GM23338 (cell line): Measurements from ENCODE around the gene NGEF. TPM values are rescaled to one million over a fixed set of nuclear protein-coding genes. Genes with fewer than 3 reads are reported as not detected.

Experiments
- ATAC-seq: fragments of 200-7000 bp; cut with Tn5 transposase; 3 replicates; pipeline ENCODE4 v1.9.1; 2020
- DNase-seq: peaks from one replicate; pipeline ENCODE4 v3.0.0-alpha.2; 2015; ENCODE audit warnings: low spot score
- H2AFZ ChIP-seq: fragments of 200-600 bp; sonication (generic); 2 replicates; pipeline ENCODE4 v1.8.0; 2016; ENCODE audit warnings: antibody characterized with exemption, mild to moderate bottlenecking, moderate library complexity
- H3F3A ChIP-seq: fragments of 200-600 bp; sonication (generic); replicated peaks from 2 replicates; pipeline ENCODE4 v1.8.0; 2017; ENCODE audit warnings: antibody characterized with exemption, mixed run types, low read depth
- H3K27ac ChIP-seq: fragments of 200-600 bp; sonication (generic); 2 replicates; pipeline ENCODE4 v1.6.1; 2016; ENCODE audit warnings: low read depth
- H3K27me3 ChIP-seq: fragments of 200-600 bp; sonication (generic); 2 replicates; pipeline ENCODE4 v1.8.0; 2016; ENCODE audit warnings: mild to moderate bottlenecking, mixed run types, moderate library complexity; ENCODE audit not compliant: insufficient read depth
- H3K36me3 ChIP-seq: fragments of 200-600 bp; sonication (generic); 2 replicates; pipeline ENCODE4 v1.8.0; 2016; ENCODE audit warnings: mild to moderate bottlenecking; ENCODE audit not compliant: insufficient read depth
- H3K4me1 ChIP-seq: fragments of 200-600 bp; sonication (generic); 2 replicates; pipeline ENCODE4 v1.8.0; 2016; ENCODE audit warnings: mild to moderate bottlenecking, moderate library complexity; ENCODE audit not compliant: insufficient read depth
- H3K4me2 ChIP-seq: fragments of 200-600 bp; sonication (generic); 2 replicates; pipeline ENCODE4 v1.7.1; 2017; ENCODE audit warnings: mixed run types
- H3K4me3 ChIP-seq: fragments of 200-600 bp; sonication (generic); 2 replicates; pipeline ENCODE4 v1.6.1; 2016; ENCODE audit warnings: mixed run types
- H3K79me2 ChIP-seq: fragments of 200-600 bp; sonication (generic); replicated peaks from 2 replicates; pipeline ENCODE4 v1.8.0; 2017; ENCODE audit warnings: mild to moderate bottlenecking; ENCODE audit not compliant: insufficient read depth
- H3K9me2 ChIP-seq: fragments of 200-600 bp; sonication (generic); 2 replicates; pipeline ENCODE4 v1.8.0; 2017; ENCODE audit not compliant: insufficient read depth
- H4K20me1 ChIP-seq: fragments of 200-600 bp; sonication (generic); replicated peaks from 2 replicates; pipeline ENCODE4 v1.8.0; 2017; ENCODE audit warnings: mild to moderate bottlenecking; ENCODE audit not compliant: insufficient read depth
- H3K27ac Mint-ChIP-seq: 2 replicates; pipeline ENCODE4 v1.8.0; 2020; ENCODE audit warnings: inconsistent platforms, mild to moderate bottlenecking, moderate library complexity, mixed read lengths
- H3K27me3 Mint-ChIP-seq: 3 replicates; pipeline ENCODE4 v1.8.0; 2022; ENCODE audit warnings: low read depth, mild to moderate bottlenecking, moderate library complexity, mixed read lengths, inconsistent platforms; ENCODE audit not compliant: insufficient read depth, poor library complexity
- H3K36me3 Mint-ChIP-seq: 3 replicates; pipeline ENCODE4 v1.8.0; 2021; ENCODE audit warnings: low read depth, mild to moderate bottlenecking, inconsistent platforms, moderate library complexity, mixed read lengths
- H3K4me1 Mint-ChIP-seq: 3 replicates; pipeline ENCODE4 v1.8.0; 2020; ENCODE audit warnings: mild to moderate bottlenecking, inconsistent platforms, mixed read lengths
- H3K4me3 Mint-ChIP-seq: 3 replicates; pipeline ENCODE4 v1.8.0; 2021; ENCODE audit warnings: moderate library complexity, mild to moderate bottlenecking, inconsistent platforms, mixed read lengths
- H3K9me3 Mint-ChIP-seq: 3 replicates; pipeline ENCODE4 v1.8.0; 2020; ENCODE audit warnings: moderate library complexity, mild to moderate bottlenecking, inconsistent platforms, mixed read lengths
- CREB1 ChIP-seq: fragments of 250-450 bp; sonication (Bioruptor Pico); IDR thresholded peaks from 2 replicates; pipeline ENCODE4 v1.5.0; 2020; ENCODE audit warnings: low read depth, mild to moderate bottlenecking, moderate library complexity
- ETS1 ChIP-seq: IDR thresholded peaks from 2 replicates; pipeline ENCODE4 v1.6.1; 2016; ENCODE audit warnings: antibody characterized with exemption
- EZH2 ChIP-seq: fragments of 200-600 bp; sonication (generic); IDR thresholded peaks from one replicate; pipeline ENCODE4 v1.8.0; 2017; ENCODE audit warnings: antibody characterized with exemption, mild to moderate bottlenecking, low read depth; ENCODE audit not compliant: unreplicated experiment
- EZH2phosphoT487 ChIP-seq: fragments of 200-600 bp; sonication (generic); IDR thresholded peaks from one replicate; pipeline ENCODE4 v1.8.1; 2018; ENCODE audit warnings: antibody characterized with exemption; ENCODE audit not compliant: unreplicated experiment
- JUNB ChIP-seq: IDR thresholded peaks from one replicate; pipeline ENCODE4 v1.6.1; 2016; ENCODE audit warnings: antibody characterized with exemption; ENCODE audit not compliant: unreplicated experiment
- NANOG ChIP-seq: IDR thresholded peaks from 2 replicates; pipeline ENCODE4 v1.6.1; 2016; ENCODE audit warnings: antibody characterized with exemption, borderline replicate concordance
- POLR2AphosphoS5 ChIP-seq: IDR thresholded peaks from 2 replicates; pipeline ENCODE4 v1.6.1; 2016; ENCODE audit warnings: antibody characterized with exemption, low read depth
- STAT1 ChIP-seq: IDR thresholded peaks from one replicate; pipeline ENCODE4 v1.6.1; 2016; ENCODE audit warnings: antibody characterized with exemption; ENCODE audit not compliant: unreplicated experiment
- ZNF114 ChIP-seq: fragments of 250-450 bp; sonication (Bioruptor Pico); IDR thresholded peaks from 2 replicates; pipeline ENCODE4 v1.5.0; 2020; ENCODE audit warnings: mild to moderate bottlenecking, moderate library complexity
- ZNF331 ChIP-seq: fragments of 250-450 bp; sonication (Bioruptor Pico); IDR thresholded peaks from 2 replicates; pipeline ENCODE4 v1.5.0; 2020; ENCODE audit warnings: low read depth, mild to moderate bottlenecking, moderate library complexity
- polyA plus RNA-seq: library from polyadenylated mRNA; unstranded; fragments of >200 nt; fragmentation: Nextera tagmentation; extraction: Ambion mirVana; gene quantifications from 2 replicates; pipeline ENCODE4 v1.2.1, GENCODE V29; 2016
- total RNA-seq: library from RNA; depleted of rRNA; stranded (reverse); fragments of >200 nt; shearing (Covaris generic); gene quantifications from 2 replicates; pipeline ENCODE4 v1.2.3, GENCODE V29; 2014
- TF ChIP-seq, protein P1 (sequence below), 2 experiments: fragments of 200-600 bp in 1 of 2; sonication (generic) in 1 of 2; conservative IDR thresholded peaks; 2 replicates each; pipeline versions ENCODE4 v1.5.1 to v1.6.1; 2016 to 2017; ENCODE audit warnings: antibody characterized with exemption in 2 of 2, low read depth in 2 of 2, mild to moderate bottlenecking in 2 of 2, moderate library complexity in 1 of 2
- TF ChIP-seq, protein P2 (sequence below): fragments of 250-450 bp; sonication (Bioruptor Pico); IDR thresholded peaks from 2 replicates; pipeline ENCODE4 v1.5.0; 2020; ENCODE audit warnings: mild to moderate bottlenecking, moderate library complexity
- TF ChIP-seq, protein P3 (sequence below): IDR thresholded peaks from one replicate; pipeline ENCODE4 v1.6.1; 2018; ENCODE audit warnings: antibody characterized with exemption; ENCODE audit not compliant: unreplicated experiment

NGEF gene
- total and polyA plus RNA-seq, 2 experiments from 2014 or later: 1.8 to 5.4 TPM

GRCh38 chr2:232878855-232879617 is 134.0 kb downstream of the NGEF start:
- peaks cover 27% of the 10 kb centered on the region for H3K27me3 Mint-ChIP-seq

More at GRCh38 chr2:232878855-232879617, 134.0 kb downstream of the NGEF start:
- H3K4me2 ChIP-seq: no peak overlapping the region
- H2AFZ ChIP-seq: no peak overlapping the region
- ATAC-seq (no peak), DNase-seq (no peak)
- H4K20me1 ChIP-seq: no peaks in the 10 kb centered on the region
- Mint-ChIP-seq H3K4me1 (no peaks in the 10 kb centered on the region; the same call in 2 of the 3 replicates), H3K9me3 (no peaks in the 10 kb centered on the region), H3K4me3 (no peak overlapping the region), H3K27ac (no peak overlapping the region), H3K36me3 (no peaks in the 10 kb centered on the region)
- H3K4me3 ChIP-seq: no peak overlapping the region
- H3K27ac ChIP-seq: no peak overlapping the region
- no peaks in the 10 kb centered on the region for H3K9me2 ChIP-seq
- H3K27me3 ChIP-seq: peaks cover 28% of the 10 kb centered on the region
- H3K4me1 ChIP-seq: no peaks in the 10 kb centered on the region; the same call in 1 of the 2 replicates
- H3K79me2 ChIP-seq: no peaks in the 10 kb centered on the region
- no peaks in the 10 kb centered on the region for H3K36me3 ChIP-seq
- no peak for TF ChIP-seq ZNF114 (CRISPR knock-in tag)
- no peak for TF ChIP-seq CREB1 (CRISPR knock-in tag)
- TF ChIP-seq NANOG: no peak
- TF ChIP-seq, protein P1, sequence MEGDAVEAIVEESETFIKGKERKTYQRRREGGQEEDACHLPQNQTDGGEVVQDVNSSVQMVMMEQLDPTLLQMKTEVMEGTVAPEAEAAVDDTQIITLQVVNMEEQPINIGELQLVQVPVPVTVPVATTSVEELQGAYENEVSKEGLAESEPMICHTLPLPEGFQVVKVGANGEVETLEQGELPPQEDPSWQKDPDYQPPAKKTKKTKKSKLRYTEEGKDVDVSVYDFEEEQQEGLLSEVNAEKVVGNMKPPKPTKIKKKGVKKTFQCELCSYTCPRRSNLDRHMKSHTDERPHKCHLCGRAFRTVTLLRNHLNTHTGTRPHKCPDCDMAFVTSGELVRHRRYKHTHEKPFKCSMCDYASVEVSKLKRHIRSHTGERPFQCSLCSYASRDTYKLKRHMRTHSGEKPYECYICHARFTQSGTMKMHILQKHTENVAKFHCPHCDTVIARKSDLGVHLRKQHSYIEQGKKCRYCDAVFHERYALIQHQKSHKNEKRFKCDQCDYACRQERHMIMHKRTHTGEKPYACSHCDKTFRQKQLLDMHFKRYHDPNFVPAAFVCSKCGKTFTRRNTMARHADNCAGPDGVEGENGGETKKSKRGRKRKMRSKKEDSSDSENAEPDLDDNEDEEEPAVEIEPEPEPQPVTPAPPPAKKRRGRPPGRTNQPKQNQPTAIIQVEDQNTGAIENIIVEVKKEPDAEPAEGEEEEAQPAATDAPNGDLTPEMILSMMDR (conservative IDR thresholded peaks at IDR 0.05; ENCODE audit: low read depth in 2 of 2): no peak
- TF ChIP-seq ZNF331 (CRISPR knock-in tag): no peak
- TF ChIP-seq, protein P2, sequence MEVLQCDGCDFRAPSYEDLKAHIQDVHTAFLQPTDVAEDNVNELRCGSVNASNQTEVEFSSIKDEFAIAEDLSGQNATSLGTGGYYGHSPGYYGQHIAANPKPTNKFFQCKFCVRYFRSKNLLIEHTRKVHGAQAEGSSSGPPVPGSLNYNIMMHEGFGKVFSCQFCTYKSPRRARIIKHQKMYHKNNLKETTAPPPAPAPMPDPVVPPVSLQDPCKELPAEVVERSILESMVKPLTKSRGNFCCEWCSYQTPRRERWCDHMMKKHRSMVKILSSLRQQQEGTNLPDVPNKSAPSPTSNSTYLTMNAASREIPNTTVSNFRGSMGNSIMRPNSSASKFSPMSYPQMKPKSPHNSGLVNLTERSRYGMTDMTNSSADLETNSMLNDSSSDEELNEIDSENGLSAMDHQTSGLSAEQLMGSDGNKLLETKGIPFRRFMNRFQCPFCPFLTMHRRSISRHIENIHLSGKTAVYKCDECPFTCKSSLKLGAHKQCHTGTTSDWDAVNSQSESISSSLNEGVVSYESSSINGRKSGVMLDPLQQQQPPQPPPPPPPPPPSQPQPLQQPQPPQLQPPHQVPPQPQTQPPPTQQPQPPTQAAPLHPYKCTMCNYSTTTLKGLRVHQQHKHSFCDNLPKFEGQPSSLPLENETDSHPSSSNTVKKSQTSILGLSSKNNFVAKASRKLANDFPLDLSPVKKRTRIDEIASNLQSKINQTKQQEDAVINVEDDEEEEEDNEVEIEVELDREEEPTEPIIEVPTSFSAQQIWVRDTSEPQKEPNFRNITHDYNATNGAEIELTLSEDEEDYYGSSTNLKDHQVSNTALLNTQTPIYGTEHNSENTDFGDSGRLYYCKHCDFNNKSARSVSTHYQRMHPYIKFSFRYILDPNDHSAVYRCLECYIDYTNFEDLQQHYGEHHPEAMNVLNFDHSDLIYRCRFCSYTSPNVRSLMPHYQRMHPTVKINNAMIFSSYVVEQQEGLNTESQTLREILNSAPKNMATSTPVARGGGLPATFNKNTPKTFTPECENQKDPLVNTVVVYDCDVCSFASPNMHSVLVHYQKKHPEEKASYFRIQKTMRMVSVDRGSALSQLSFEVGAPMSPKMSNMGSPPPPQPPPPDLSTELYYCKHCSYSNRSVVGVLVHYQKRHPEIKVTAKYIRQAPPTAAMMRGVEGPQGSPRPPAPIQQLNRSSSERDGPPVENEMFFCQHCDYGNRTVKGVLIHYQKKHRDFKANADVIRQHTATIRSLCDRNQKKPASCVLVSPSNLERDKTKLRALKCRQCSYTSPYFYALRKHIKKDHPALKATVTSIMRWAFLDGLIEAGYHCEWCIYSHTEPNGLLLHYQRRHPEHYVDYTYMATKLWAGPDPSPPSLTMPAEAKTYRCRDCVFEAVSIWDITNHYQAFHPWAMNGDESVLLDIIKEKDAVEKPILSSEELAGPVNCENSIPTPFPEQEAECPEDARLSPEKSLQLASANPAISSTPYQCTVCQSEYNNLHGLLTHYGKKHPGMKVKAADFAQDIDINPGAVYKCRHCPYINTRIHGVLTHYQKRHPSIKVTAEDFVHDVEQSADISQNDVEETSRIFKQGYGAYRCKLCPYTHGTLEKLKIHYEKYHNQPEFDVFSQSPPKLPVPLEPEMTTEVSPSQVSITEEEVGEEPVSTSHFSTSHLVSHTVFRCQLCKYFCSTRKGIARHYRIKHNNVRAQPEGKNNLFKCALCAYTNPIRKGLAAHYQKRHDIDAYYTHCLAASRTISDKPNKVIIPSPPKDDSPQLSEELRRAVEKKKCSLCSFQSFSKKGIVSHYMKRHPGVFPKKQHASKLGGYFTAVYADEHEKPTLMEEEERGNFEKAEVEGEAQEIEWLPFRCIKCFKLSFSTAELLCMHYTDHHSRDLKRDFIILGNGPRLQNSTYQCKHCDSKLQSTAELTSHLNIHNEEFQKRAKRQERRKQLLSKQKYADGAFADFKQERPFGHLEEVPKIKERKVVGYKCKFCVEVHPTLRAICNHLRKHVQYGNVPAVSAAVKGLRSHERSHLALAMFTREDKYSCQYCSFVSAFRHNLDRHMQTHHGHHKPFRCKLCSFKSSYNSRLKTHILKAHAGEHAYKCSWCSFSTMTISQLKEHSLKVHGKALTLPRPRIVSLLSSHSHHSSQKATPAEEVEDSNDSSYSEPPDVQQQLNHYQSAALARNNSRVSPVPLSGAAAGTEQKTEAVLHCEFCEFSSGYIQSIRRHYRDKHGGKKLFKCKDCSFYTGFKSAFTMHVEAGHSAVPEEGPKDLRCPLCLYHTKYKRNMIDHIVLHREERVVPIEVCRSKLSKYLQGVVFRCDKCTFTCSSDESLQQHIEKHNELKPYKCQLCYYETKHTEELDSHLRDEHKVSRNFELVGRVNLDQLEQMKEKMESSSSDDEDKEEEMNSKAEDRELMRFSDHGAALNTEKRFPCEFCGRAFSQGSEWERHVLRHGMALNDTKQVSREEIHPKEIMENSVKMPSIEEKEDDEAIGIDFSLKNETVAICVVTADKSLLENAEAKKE (CRISPR knock-in tag): no peak
- no peak for TF ChIP-seq EZH2
- TF ChIP-seq EZH2phosphoT487: no peak
- TF ChIP-seq, protein P3, sequence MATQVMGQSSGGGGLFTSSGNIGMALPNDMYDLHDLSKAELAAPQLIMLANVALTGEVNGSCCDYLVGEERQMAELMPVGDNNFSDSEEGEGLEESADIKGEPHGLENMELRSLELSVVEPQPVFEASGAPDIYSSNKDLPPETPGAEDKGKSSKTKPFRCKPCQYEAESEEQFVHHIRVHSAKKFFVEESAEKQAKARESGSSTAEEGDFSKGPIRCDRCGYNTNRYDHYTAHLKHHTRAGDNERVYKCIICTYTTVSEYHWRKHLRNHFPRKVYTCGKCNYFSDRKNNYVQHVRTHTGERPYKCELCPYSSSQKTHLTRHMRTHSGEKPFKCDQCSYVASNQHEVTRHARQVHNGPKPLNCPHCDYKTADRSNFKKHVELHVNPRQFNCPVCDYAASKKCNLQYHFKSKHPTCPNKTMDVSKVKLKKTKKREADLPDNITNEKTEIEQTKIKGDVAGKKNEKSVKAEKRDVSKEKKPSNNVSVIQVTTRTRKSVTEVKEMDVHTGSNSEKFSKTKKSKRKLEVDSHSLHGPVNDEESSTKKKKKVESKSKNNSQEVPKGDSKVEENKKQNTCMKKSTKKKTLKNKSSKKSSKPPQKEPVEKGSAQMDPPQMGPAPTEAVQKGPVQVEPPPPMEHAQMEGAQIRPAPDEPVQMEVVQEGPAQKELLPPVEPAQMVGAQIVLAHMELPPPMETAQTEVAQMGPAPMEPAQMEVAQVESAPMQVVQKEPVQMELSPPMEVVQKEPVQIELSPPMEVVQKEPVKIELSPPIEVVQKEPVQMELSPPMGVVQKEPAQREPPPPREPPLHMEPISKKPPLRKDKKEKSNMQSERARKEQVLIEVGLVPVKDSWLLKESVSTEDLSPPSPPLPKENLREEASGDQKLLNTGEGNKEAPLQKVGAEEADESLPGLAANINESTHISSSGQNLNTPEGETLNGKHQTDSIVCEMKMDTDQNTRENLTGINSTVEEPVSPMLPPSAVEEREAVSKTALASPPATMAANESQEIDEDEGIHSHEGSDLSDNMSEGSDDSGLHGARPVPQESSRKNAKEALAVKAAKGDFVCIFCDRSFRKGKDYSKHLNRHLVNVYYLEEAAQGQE: no peak
- no peak for TF ChIP-seq JUNB
- no peak for TF ChIP-seq ETS1
- no peak for TF ChIP-seq STAT1
- no peak for TF ChIP-seq POLR2AphosphoS5
- H3F3A ChIP-seq: no peaks in the 10 kb centered on the region
